HCT116 (cell line): ENCODE data around the gene TIAM2. TPM values are rescaled to one million over a fixed set of nuclear protein-coding genes. Genes with fewer than 3 reads are reported as not detected.

Experiments
- ATAC-seq: fragments of 200-7000 bp; cut with Tn5 transposase; 2 replicates; pipeline ENCODE4 v1.9.1; 2020; ENCODE audit warnings: mild to moderate bottlenecking, moderate library complexity
- BruUV-seq: library from RNA; stranded (reverse); fragments of 400-500 nt; replicated peaks from 2 replicates; lab custom pipeline; 2021; lab: Mats Ljungman, UMichigan
- CTCF ChIA-PET: fragments of 300-600 bp; sonication (Branson Sonifier 250); formaldehyde crosslinking; loops from one replicate; lab custom pipeline; 2021; ENCODE audit warnings: antibody characterized with exemption; lab: Charles Lee
- POLR2A ChIA-PET: fragments of 300-600, 350-600 bp; sonication (Branson Sonifier 250); formaldehyde crosslinking; loops from one replicate; lab custom pipeline; 2021; ENCODE audit warnings: antibody characterized with exemption; lab: Charles Lee
- RAD21 ChIA-PET, 2 experiments: fragments of 300-600 bp; sonication (Branson Sonifier 250); formaldehyde crosslinking; loops; one replicate each; lab custom pipeline; 2023; ENCODE audit warnings: low total read pairs in 2 of 2; ENCODE audit not compliant: uncharacterized antibody in 2 of 2, unreplicated experiment in 2 of 2, low non-redundant PET in 1 of 2; lab: Charles Lee
- DNase-seq: peaks from one replicate; pipeline ENCODE4 v3.0.0-alpha.2; 2010; ENCODE audit warnings: low read depth, low spot score
- H2AFZ ChIP-seq: fragments of 200-600 bp; shearing (Covaris generic), sonication (generic); 2 replicates; pipeline ENCODE4 v1.6.1; 2017; ENCODE audit warnings: low read depth, mixed run types, mixed read lengths, antibody characterized with exemption, low read length; ENCODE audit not compliant: poor library complexity, severe bottlenecking
- H3K27ac ChIP-seq: 2 replicates; pipeline ENCODE4 v1.5.1; 2012; ENCODE audit warnings: low read depth, low read length
- H3K27me3 ChIP-seq: fragments of 200-600 bp; sonication (generic); 2 replicates; pipeline ENCODE4 v1.6.1; 2016; ENCODE audit warnings: mixed run types, low read length, mixed read lengths; ENCODE audit not compliant: insufficient read depth
- H3K36me3 ChIP-seq, 2 experiments: fragments of 200-500 bp in 1 of 2; fragments of 200-600 bp in 1 of 2; sonication (Bioruptor generic) in 1 of 2; sonication (generic) in 1 of 2; 2 replicates each; pipeline versions ENCODE4 v1.5.1 to v1.6.1; 2014 to 2016; ENCODE audit warnings: low read length in 2 of 2, inconsistent platforms in 1 of 2, mixed read lengths in 1 of 2, mixed run types in 1 of 2; ENCODE audit not compliant: insufficient read depth in 2 of 2, control insufficient read depth in 1 of 2
- H3K4me1 ChIP-seq, 2 experiments: fragments of 200-600 bp in 1 of 2; sonication (generic) in 1 of 2; 2 replicates each; pipeline versions ENCODE4 v1.5.1 to v1.6.1; 2012 to 2017; ENCODE audit warnings: low read length in 2 of 2, inconsistent platforms in 1 of 2, mild to moderate bottlenecking in 1 of 2, mixed read lengths in 1 of 2, mixed run types in 1 of 2, moderate library complexity in 1 of 2; ENCODE audit not compliant: insufficient read depth in 2 of 2, control insufficient read depth in 1 of 2
- H3K4me2 ChIP-seq: fragments of 200-600 bp; sonication (generic); 2 replicates; pipeline ENCODE4 v1.6.1; 2017; ENCODE audit warnings: mixed run types, low read length, mixed read lengths
- H3K4me3 ChIP-seq, 2 experiments: fragments of 200-600 bp in 1 of 2; sonication (generic) in 1 of 2; replicated peaks in 1 of 2; 2 replicates each; pipeline ENCODE4 v1.5.1; 2011 to 2016; ENCODE audit warnings: low read length in 2 of 2, control low read depth in 1 of 2, low read depth in 1 of 2, mild to moderate bottlenecking in 1 of 2, mixed read lengths in 1 of 2, mixed run types in 1 of 2
- H3K79me2 ChIP-seq: fragments of 200-600 bp; sonication (generic); 2 replicates; pipeline ENCODE4 v1.6.1; 2017; ENCODE audit warnings: mild to moderate bottlenecking, mixed run types, low read length, moderate library complexity, mixed read lengths; ENCODE audit not compliant: insufficient read depth
- H3K9ac ChIP-seq: fragments of 200-600 bp; sonication (generic); 2 replicates; pipeline ENCODE4 v1.6.1; 2016; ENCODE audit warnings: low read length, mixed read lengths
- H3K9me2 ChIP-seq: fragments of 200-600 bp; sonication (generic), shearing (Covaris generic); 2 replicates; pipeline ENCODE4 v1.6.1; 2017; ENCODE audit warnings: mixed run types, mild to moderate bottlenecking, moderate library complexity; ENCODE audit not compliant: insufficient read depth
- H3K9me3 ChIP-seq, 2 experiments: fragments of 200-500 bp in 1 of 2; fragments of 200-600 bp in 1 of 2; sonication (Bioruptor generic) in 1 of 2; sonication (generic) in 1 of 2; 2 replicates each; pipeline ENCODE4 v1.6.1; 2014 to 2017; ENCODE audit warnings: low read length in 2 of 2, mixed read lengths in 2 of 2, inconsistent platforms in 1 of 2, low read depth in 1 of 2, mild to moderate bottlenecking in 1 of 2, mixed run types in 1 of 2, moderate library complexity in 1 of 2; ENCODE audit not compliant: control insufficient read depth in 1 of 2, insufficient read depth in 1 of 2
- H4K20me1 ChIP-seq: fragments of 200-600 bp; sonication (generic), shearing (Covaris generic); 2 replicates; pipeline ENCODE4 v1.6.1; 2017; ENCODE audit warnings: mixed run types, mild to moderate bottlenecking, moderate library complexity; ENCODE audit not compliant: insufficient read depth
- CEBPB ChIP-seq: IDR thresholded peaks from 2 replicates; pipeline ENCODE4 v1.6.1; 2012; ENCODE audit warnings: low read depth
- EGR1 ChIP-seq: IDR thresholded peaks from 2 replicates; pipeline ENCODE4 v1.6.1; 2012; ENCODE audit warnings: low read depth
- EZH2 ChIP-seq: fragments of 200-600 bp; sonication (generic); IDR thresholded peaks from 2 replicates; pipeline ENCODE4 v1.6.1; 2017; ENCODE audit warnings: antibody characterized with exemption, mixed run types
- EZH2phosphoT487 ChIP-seq: fragments of 200-600 bp; IDR thresholded peaks from 2 replicates; pipeline ENCODE4 v1.6.1; 2018; ENCODE audit warnings: antibody characterized with exemption, borderline replicate concordance
- FOSL1 ChIP-seq: IDR thresholded peaks from 2 replicates; pipeline ENCODE4 v1.6.1; 2012; ENCODE audit warnings: low read depth
- JUND ChIP-seq: IDR thresholded peaks from 2 replicates; pipeline ENCODE4 v1.6.1; 2012
- POLR2A ChIP-seq: IDR thresholded peaks from 2 replicates; pipeline ENCODE4 v1.7.0; 2011; ENCODE audit warnings: borderline replicate concordance; ENCODE audit not compliant: insufficient read depth, insufficient read length; ENCODE audit errors: extremely low read depth
- SP1 ChIP-seq: IDR thresholded peaks from 2 replicates; pipeline ENCODE4 v1.6.1; 2012; ENCODE audit warnings: low read depth
- SRF ChIP-seq: IDR thresholded peaks from 2 replicates; pipeline ENCODE4 v1.6.1; 2012; ENCODE audit warnings: low read depth
- TCF7L2 ChIP-seq: IDR thresholded peaks from 2 replicates; pipeline ENCODE4 v1.7.0; 2011; ENCODE audit warnings: borderline replicate concordance, inconsistent platforms; ENCODE audit not compliant: insufficient read depth, insufficient read length; ENCODE audit errors: extremely low read depth
- ZNF274 ChIP-seq: fragments of 200-500 bp; sonication (Bioruptor generic); IDR thresholded peaks from 2 replicates; pipeline ENCODE4 v1.6.1; 2014; ENCODE audit warnings: mild to moderate bottlenecking, low read depth, low read length, inconsistent platforms
- intact Hi-C: fragments of 100-400 bp; cut with micrococcal nuclease; formaldehyde crosslinking; loops from 2 replicates; pipeline ENCODE4 v1.10.0; 2022
- total RNA-seq: library from RNA; stranded (reverse); gene quantifications from one replicate; pipeline ENCODE4 v1.2.1, GENCODE V29; 2021; ENCODE audit not compliant: unreplicated experiment
- TF ChIP-seq, protein P1 (sequence below): IDR thresholded peaks from 2 replicates; pipeline ENCODE4 v1.6.1; 2012
- TF ChIP-seq, protein P2 (sequence below): IDR thresholded peaks from 2 replicates; pipeline ENCODE4 v1.6.1; 2011; ENCODE audit warnings: mild to moderate bottlenecking, low read length, moderate library complexity; ENCODE audit not compliant: insufficient replicate concordance; ENCODE audit errors: extremely low read depth

TIAM2 gene
- total RNA-seq, 1 experiment from 2014 or later, result 9.4 TPM

DNA sequence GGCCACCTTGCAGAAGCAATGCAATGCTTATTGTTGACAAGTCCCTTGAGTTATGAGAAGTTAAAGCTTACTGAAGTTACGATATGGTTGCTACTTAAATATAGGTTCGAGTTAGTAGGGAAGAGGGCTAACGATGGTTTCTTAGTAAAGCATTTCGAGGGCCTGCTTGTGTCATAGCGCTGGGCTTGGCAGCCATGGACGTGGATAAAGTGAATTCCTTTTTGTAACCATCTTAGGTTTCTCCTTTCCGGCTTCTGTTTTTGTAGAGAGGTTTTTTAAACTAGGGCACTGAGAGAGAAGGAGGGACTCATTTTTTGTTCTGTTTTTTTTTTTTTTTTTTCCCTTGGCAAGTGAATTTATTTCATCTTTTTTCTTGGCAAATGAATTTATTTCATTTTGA, 27.6 kb downstream of the TIAM2 start:
- Histone ChIP-seq H3K4me1 (peaks cover 12 to 16% of the 10 kb centered on the region in 2 experiments), H3K4me2 (no peak overlapping the region), H3K4me3 (no peak overlapping the region), H3K79me2 (no peaks in the 10 kb centered on the region), H3K27ac (no peak overlapping the region), H3K9me2 (no peaks in the 10 kb centered on the region), H3K36me3 (no peaks in the 10 kb centered on the region), H2AFZ (no peak overlapping the region), H4K20me1 (no peaks in the 10 kb centered on the region), H3K9ac (no peak overlapping the region), H3K27me3 (no peaks in the 10 kb centered on the region), H3K9me3 (no peaks in the 10 kb centered on the region)
- ChIA-PET RAD21 (no interaction called here), CTCF (no interaction called here), POLR2A (no interaction called here)
- ATAC-seq (no peak), DNase-seq (no peak)
- BruUV-seq, result no TSS peak
- intact Hi-C loops, result no loop called here
- TF ChIP-seq TCF7L2, result no peak
- no peak for TF ChIP-seq CEBPB
- TF ChIP-seq, protein P1, sequence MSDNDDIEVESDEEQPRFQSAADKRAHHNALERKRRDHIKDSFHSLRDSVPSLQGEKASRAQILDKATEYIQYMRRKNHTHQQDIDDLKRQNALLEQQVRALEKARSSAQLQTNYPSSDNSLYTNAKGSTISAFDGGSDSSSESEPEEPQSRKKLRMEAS, result no peak
- TF ChIP-seq ZNF274, result no peak
- TF ChIP-seq, protein P2, sequence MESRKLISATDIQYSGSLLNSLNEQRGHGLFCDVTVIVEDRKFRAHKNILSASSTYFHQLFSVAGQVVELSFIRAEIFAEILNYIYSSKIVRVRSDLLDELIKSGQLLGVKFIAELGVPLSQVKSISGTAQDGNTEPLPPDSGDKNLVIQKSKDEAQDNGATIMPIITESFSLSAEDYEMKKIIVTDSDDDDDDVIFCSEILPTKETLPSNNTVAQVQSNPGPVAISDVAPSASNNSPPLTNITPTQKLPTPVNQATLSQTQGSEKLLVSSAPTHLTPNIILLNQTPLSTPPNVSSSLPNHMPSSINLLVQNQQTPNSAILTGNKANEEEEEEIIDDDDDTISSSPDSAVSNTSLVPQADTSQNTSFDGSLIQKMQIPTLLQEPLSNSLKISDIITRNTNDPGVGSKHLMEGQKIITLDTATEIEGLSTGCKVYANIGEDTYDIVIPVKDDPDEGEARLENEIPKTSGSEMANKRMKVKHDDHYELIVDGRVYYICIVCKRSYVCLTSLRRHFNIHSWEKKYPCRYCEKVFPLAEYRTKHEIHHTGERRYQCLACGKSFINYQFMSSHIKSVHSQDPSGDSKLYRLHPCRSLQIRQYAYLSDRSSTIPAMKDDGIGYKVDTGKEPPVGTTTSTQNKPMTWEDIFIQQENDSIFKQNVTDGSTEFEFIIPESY, result no peak
- no peak for TF ChIP-seq SP1
- no peak for TF ChIP-seq EGR1
- no peak for TF ChIP-seq POLR2A

- Histone ChIP-seq H3K4me1 (peaks cover 12 to 16% of the 10 kb centered on the region in 2 experiments), H3K4me3 (no peak overlapping the region), H3K79me2 (no peaks in the 10 kb centered on the region), H3K4me2 (no peak overlapping the region), H3K27me3 (no peaks in the 10 kb centered on the region), H2AFZ (no peak overlapping the region), H4K20me1 (no peaks in the 10 kb centered on the region), H3K9me3 (no peaks in the 10 kb centered on the region), H3K36me3 (no peaks in the 10 kb centered on the region), H3K9me2 (no peaks in the 10 kb centered on the region), H3K9ac (no peak overlapping the region), H3K27ac (no peak overlapping the region)
- intact Hi-C loops, result no loop called here
- ChIA-PET CTCF (no interaction called here), POLR2A (no interaction called here), RAD21 (no interaction called here)
- ATAC-seq, result no peak
- no TSS peak for BruUV-seq
- DNase-seq, result no peak
- TF ChIP-seq CEBPB (no peak), EZH2phosphoT487 (no peak), EZH2 (no peak), FOSL1 (no peak), SRF (no peak), JUND (no peak)
- TF ChIP-seq, protein P2, result no peak
Observed at GRCh38 chr6:155023717-155024116, 28.6 kb downstream of the TIAM2 start.
